MM.1S (cell line): Measurements from ENCODE around the gene RDH13.

ENCODE experiments used
- DNase-seq: peaks from one replicate; pipeline ENCODE4 v3.0.0-alpha.2; 2015
- H2AFZ ChIP-seq: fragments of 300-600 bp; sonication (generic); 2 replicates; pipeline ENCODE4 v1.6.0; 2016; ENCODE audit warnings: antibody characterized with exemption, low read length
- H3F3A ChIP-seq: fragments of 300-600 bp; sonication (generic); 2 replicates; pipeline ENCODE4 v1.6.1; 2016; ENCODE audit warnings: mild to moderate bottlenecking, antibody characterized with exemption, low read length, moderate library complexity, mixed read lengths; ENCODE audit not compliant: insufficient read depth
- H3K27ac ChIP-seq: fragments of 300-600 bp; sonication (generic); 2 replicates; pipeline ENCODE4 v1.5.1; 2016; ENCODE audit warnings: mild to moderate bottlenecking, low read length
- H3K27me3 ChIP-seq: fragments of 300-600 bp; sonication (generic); replicated peaks from 2 replicates; pipeline ENCODE4 v1.6.0; 2016; ENCODE audit warnings: low read length; ENCODE audit not compliant: insufficient read depth
- H3K36me3 ChIP-seq: fragments of 300-600 bp; sonication (generic); replicated peaks from 2 replicates; pipeline ENCODE4 v1.6.1; 2016; ENCODE audit warnings: mild to moderate bottlenecking, low read length, mixed read lengths; ENCODE audit not compliant: insufficient read depth
- H3K4me1 ChIP-seq: fragments of 300-600 bp; sonication (generic); 2 replicates; pipeline ENCODE4 v1.6.1; 2016; ENCODE audit warnings: low read length, mixed read lengths
- H3K4me2 ChIP-seq: fragments of 300-600 bp; sonication (generic); 2 replicates; pipeline ENCODE4 v1.6.0; 2016; ENCODE audit warnings: low read depth, low read length
- H3K4me3 ChIP-seq: fragments of 300-600 bp; sonication (generic); 2 replicates; pipeline ENCODE4 v1.5.1; 2016; ENCODE audit warnings: low read length, mixed read lengths
- H3K79me2 ChIP-seq: fragments of 300-600 bp; sonication (generic); 2 replicates; pipeline ENCODE4 v1.6.1; 2016; ENCODE audit warnings: mixed run types, low read length, mixed read lengths
- H3K9ac ChIP-seq: fragments of 300-600 bp; sonication (generic); 2 replicates; pipeline ENCODE4 v1.6.1; 2016; ENCODE audit warnings: low read length, mixed read lengths
- H3K9me2 ChIP-seq: fragments of 300-600 bp; sonication (generic); replicated peaks from 2 replicates; pipeline ENCODE4 v1.6.1; 2016; ENCODE audit warnings: mild to moderate bottlenecking, low read length, mixed read lengths; ENCODE audit not compliant: insufficient read depth
- H3K9me3 ChIP-seq: fragments of 300-600 bp; sonication (generic); replicated peaks from 2 replicates; pipeline ENCODE4 v1.6.1; 2016; ENCODE audit warnings: mild to moderate bottlenecking, low read length, mixed read lengths; ENCODE audit not compliant: insufficient read depth
- H4K20me1 ChIP-seq: fragments of 300-600 bp; sonication (generic); 2 replicates; pipeline ENCODE4 v1.6.1; 2016; ENCODE audit warnings: mild to moderate bottlenecking, low read length, moderate library complexity, mixed read lengths; ENCODE audit not compliant: insufficient read depth
- EZH2 ChIP-seq: fragments of 300-600 bp; sonication (generic); optimal IDR thresholded peaks from 2 replicates; pipeline ENCODE3; 2017; ENCODE audit warnings: low read depth, mild to moderate bottlenecking, antibody characterized with exemption, low read length, mixed read lengths
- EZH2phosphoT487 ChIP-seq: fragments of 300-600 bp; sonication (generic); IDR thresholded peaks from 2 replicates; pipeline ENCODE4 v1.6.1; 2018; ENCODE audit warnings: antibody characterized with exemption, low read length
- TF ChIP-seq, protein P1 (sequence below): fragments of 300-600 bp; sonication (generic); IDR thresholded peaks from 2 replicates; pipeline ENCODE4 v1.5.1; 2016; ENCODE audit warnings: antibody characterized with exemption, low read length, mixed read lengths

Gene RDH13

DNA sequence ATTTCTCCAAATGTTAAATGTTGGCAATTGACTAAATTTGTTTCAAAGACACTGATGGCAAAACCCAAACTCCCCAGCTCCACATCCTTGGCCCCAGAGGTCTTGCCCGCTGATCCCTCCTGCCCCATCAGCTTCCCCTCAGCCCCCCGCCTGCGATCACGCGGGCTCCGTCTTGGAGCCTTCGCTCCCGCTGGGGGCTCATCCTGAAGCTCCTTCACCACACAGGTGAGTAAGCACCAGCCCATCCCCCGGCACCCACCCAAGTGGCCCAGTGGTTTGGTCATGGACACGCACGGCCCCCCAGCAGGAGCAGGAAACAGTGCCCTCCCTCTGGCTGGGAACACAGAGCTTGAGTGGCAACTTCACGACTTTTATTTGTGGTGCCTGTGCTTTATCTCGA lies 27.6 kb upstream of the RDH13 start:
- Histone ChIP-seq H3K9ac (no peak overlapping the region), H3K79me2 (no peaks in the 10 kb centered on the region), H3K9me2 (no peaks in the 10 kb centered on the region), H2AFZ (no peak overlapping the region), H3K9me3 (no peaks in the 10 kb centered on the region), H3K4me1 (no peaks in the 10 kb centered on the region), H3K27ac (no peak overlapping the region), H3K27me3 (peaks cover 13% of the 10 kb centered on the region), H3F3A (no peaks in the 10 kb centered on the region), H3K4me3 (no peak overlapping the region), H3K36me3 (no peaks in the 10 kb centered on the region), H3K4me2 (no peak overlapping the region), H4K20me1 (no peaks in the 10 kb centered on the region)
- no peak for TF ChIP-seq EZH2
- TF ChIP-seq, protein P1, sequence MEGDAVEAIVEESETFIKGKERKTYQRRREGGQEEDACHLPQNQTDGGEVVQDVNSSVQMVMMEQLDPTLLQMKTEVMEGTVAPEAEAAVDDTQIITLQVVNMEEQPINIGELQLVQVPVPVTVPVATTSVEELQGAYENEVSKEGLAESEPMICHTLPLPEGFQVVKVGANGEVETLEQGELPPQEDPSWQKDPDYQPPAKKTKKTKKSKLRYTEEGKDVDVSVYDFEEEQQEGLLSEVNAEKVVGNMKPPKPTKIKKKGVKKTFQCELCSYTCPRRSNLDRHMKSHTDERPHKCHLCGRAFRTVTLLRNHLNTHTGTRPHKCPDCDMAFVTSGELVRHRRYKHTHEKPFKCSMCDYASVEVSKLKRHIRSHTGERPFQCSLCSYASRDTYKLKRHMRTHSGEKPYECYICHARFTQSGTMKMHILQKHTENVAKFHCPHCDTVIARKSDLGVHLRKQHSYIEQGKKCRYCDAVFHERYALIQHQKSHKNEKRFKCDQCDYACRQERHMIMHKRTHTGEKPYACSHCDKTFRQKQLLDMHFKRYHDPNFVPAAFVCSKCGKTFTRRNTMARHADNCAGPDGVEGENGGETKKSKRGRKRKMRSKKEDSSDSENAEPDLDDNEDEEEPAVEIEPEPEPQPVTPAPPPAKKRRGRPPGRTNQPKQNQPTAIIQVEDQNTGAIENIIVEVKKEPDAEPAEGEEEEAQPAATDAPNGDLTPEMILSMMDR = no peak
- TF ChIP-seq EZH2phosphoT487 = no peak
- no peak for DNase-seq

DNA sequence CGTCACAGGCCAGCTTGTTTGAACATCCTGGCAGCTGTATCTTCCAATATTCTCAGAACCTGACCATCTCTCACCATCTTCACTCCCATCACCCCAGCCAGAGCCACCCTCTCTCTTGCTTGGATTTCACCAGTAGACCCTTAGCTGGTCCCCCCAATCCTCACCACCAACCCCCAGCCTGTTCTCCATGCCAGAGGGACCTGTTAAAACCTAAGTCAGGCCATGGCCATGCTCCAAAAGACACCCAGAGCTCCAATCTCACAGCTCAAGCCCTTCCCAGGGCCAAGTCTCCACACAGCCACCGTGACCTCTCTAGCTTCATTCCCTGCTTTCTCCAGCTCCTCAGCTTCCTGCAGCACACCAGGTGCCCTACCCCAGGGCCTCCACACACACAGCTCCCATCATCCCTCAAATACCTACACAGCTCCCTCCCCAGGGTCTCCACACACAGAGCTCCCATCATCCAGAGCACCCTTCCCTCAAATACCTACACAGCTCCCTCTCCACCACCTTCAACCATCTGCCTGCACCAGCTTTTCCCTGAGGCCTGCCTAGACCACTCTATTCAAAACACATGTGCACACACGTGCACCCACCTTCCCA lies 26.5 kb upstream of the RDH13 start:
- H3K79me2 ChIP-seq = no peaks in the 10 kb centered on the region
- H4K20me1 ChIP-seq = no peaks in the 10 kb centered on the region
- no peaks in the 10 kb centered on the region for H3K36me3 ChIP-seq
- H3K4me3 ChIP-seq = no peak overlapping the region
- H3K9ac ChIP-seq = no peak overlapping the region
- no peaks in the 10 kb centered on the region for H3K9me2 ChIP-seq
- no peak overlapping the region for H3K4me2 ChIP-seq
- H3K4me1 ChIP-seq = no peaks in the 10 kb centered on the region
- H3K9me3 ChIP-seq = no peaks in the 10 kb centered on the region
- no peak overlapping the region for H3K27ac ChIP-seq
- H3F3A ChIP-seq = no peaks in the 10 kb centered on the region
- peaks cover 21% of the 10 kb centered on the region for H3K27me3 ChIP-seq
- no peak for DNase-seq
- TF ChIP-seq EZH2phosphoT487 = no peak
- TF ChIP-seq, protein P1 = no peak
- TF ChIP-seq EZH2 = no peak
- no peak overlapping the region for H2AFZ ChIP-seq

DNA sequence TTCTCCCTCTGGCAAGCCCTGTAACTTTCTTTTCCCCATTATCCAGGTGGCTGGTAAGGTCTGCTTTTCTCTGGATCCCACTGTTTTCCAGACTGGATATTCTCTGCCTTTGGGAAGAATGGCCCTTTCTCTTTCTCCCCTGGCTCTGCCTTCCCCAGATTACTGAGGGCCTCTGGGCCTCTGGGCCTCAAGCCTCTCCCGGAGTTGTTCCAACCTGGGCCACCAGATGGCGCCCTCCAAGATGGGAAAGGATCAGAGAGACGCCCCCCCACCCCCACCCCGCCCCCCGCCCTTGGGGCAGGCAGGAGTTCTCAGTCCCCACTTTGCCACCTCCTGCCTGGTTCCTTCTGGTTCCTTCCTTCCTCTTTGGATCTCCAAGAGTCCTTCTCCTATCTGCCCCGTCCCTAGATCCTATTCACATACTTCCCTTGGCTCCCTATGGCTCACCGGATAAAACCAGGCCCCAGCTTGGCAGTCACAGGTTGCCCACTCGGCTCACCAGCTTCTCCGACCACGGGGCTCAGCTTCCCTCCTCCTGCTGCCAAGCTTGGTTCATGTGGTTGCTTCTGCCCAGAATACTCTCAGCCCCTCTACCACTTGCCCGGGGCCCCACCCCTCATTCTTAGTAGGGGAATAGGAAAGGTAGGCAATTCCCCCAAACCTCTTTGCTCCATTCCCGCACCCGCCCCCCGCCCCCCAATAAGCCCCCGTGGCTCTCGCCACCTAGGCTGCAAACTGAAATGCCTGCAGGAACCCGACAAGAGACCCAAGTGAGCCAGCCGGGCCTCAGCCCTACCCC lies 25.8 kb upstream of the RDH13 start:
- H3K4me2 ChIP-seq = no peak overlapping the region

More for the DNA sequence above, 25.8 kb upstream of the RDH13 start:
- no peak overlapping the region for H3K4me3 ChIP-seq
- peaks cover 28% of the 10 kb centered on the region for H3K27me3 ChIP-seq
- H3K9me3 ChIP-seq = no peaks in the 10 kb centered on the region
- no peak overlapping the region for H3K9ac ChIP-seq
- no peak overlapping the region for H2AFZ ChIP-seq
- H3F3A ChIP-seq = no peaks in the 10 kb centered on the region
- no peaks in the 10 kb centered on the region for H3K9me2 ChIP-seq
- no peaks in the 10 kb centered on the region for H3K36me3 ChIP-seq
- H3K79me2 ChIP-seq = no peaks in the 10 kb centered on the region
- no peak overlapping the region for H3K27ac ChIP-seq
- H4K20me1 ChIP-seq = no peaks in the 10 kb centered on the region
- H3K4me1 ChIP-seq = no peaks in the 10 kb centered on the region
- peak; percentile 49 for DNase-seq
- TF ChIP-seq, protein P1 = peak; percentile 47
- no peak for TF ChIP-seq EZH2phosphoT487
